Measurements from ENCODE around the gene TXNRD1. TPM values are rescaled to one million over a fixed set of nuclear protein-coding genes. Genes with fewer than 3 reads are reported as not detected.

Gene TXNRD1
- total and polyA plus RNA-seq, 4 donors: 23.6 to 70.8 (median 55.7) TPM

GRCh38 chr12:104348283-104348993 lies 132.9 kb downstream of the TXNRD1 start:
- peaks cover 6 to 49% (median 30%) of the 10 kb centered on the region in 4 donors for H3K36me3 ChIP-seq (ENCODE audit: control insufficient read depth in 4 of 4, insufficient read depth in 3 of 4, low read depth in 1 of 4, low read length in 3 of 4)
- WGBS: 97% methylated on average over 11 of the region's 11 CpGs
- no peaks in the 10 kb centered on the region for H3K27me3 ChIP-seq (ENCODE audit: control insufficient read depth in 4 of 4, insufficient read depth in 4 of 4, low read length in 3 of 4)
- TF ChIP-seq ZBTB33 (IDR thresholded peaks at IDR 0.05) (no peak), TAF1 (conservative IDR thresholded peaks at IDR 0.05) (no peak), HNF4A (conservative IDR thresholded peaks at IDR 0.05) (no peak), CTCF (IDR thresholded peaks at IDR 0.05; ENCODE audit: low read depth, low read length, missing input control) (no peak), HNF4G (IDR thresholded peaks at IDR 0.05) (no peak)
- no peaks in the 10 kb centered on the region for H3K9me3 ChIP-seq (ENCODE audit: control insufficient read depth in 4 of 4, low read length in 3 of 4)
- H3K27ac ChIP-seq (ENCODE audit: low read depth in 1 of 2, low read length in 2 of 2): no peak overlapping the region
- no peak overlapping the region for H3K9ac ChIP-seq (ENCODE audit: low read depth in 1 of 2, low read length in 2 of 2)
- H3K4me1 ChIP-seq (ENCODE audit: control insufficient read depth in 4 of 4, insufficient read depth in 4 of 4, low read length in 3 of 4): no peaks in the 10 kb centered on the region
- H3K4me3 ChIP-seq (ENCODE audit: low read depth in 1 of 3, low read length in 3 of 3): no peak overlapping the region
- no peak for DNase-seq (ENCODE audit: low spot score)

- H3K27ac ChIP-seq (ENCODE audit: low read depth in 1 of 2, low read length in 2 of 2): no peak overlapping the region
Measured at GRCh38 chr12:104348994-104349494, 133.5 kb downstream of the TXNRD1 start.

More at GRCh38 chr12:104348994-104349494, 133.5 kb downstream of the TXNRD1 start:
- no peaks in the 10 kb centered on the region for H3K9me3 ChIP-seq (ENCODE audit: control insufficient read depth in 4 of 4, low read length in 3 of 4)
- no peaks in the 10 kb centered on the region for H3K27me3 ChIP-seq (ENCODE audit: control insufficient read depth in 4 of 4, insufficient read depth in 4 of 4, low read length in 3 of 4)
- H3K4me1 ChIP-seq (ENCODE audit: control insufficient read depth in 4 of 4, insufficient read depth in 4 of 4, low read length in 3 of 4): no peaks in the 10 kb centered on the region
- WGBS: 99% methylated on average over 2 of the region's 2 CpGs
- H3K9ac ChIP-seq (ENCODE audit: low read depth in 1 of 2, low read length in 2 of 2): no peak overlapping the region
- H3K36me3 ChIP-seq (ENCODE audit: control insufficient read depth in 4 of 4, insufficient read depth in 3 of 4, low read depth in 1 of 4, low read length in 3 of 4): peaks cover 6 to 49% (median 30%) of the 10 kb centered on the region in 4 donors
- TF ChIP-seq GABPA (IDR thresholded peaks at IDR 0.05 in 1 of 2, conservative IDR thresholded peaks at IDR 0.05 in 1 of 2) (no peak), CTCF (IDR thresholded peaks at IDR 0.05; ENCODE audit: low read depth, low read length, missing input control) (no peak), RXRA (IDR thresholded peaks at IDR 0.05) (no peak), REST (IDR thresholded peaks at IDR 0.05) (no peak), YY1 (IDR thresholded peaks at IDR 0.05) (no peak), HNF4G (IDR thresholded peaks at IDR 0.05) (no peak), ZBTB33 (IDR thresholded peaks at IDR 0.05) (no peak), MAX (IDR thresholded peaks at IDR 0.05) (no peak), FOXA2 (IDR thresholded peaks at IDR 0.05) (no peak), NR2F2 (IDR thresholded peaks at IDR 0.05) (no peak)
- no peak overlapping the region for H3K4me3 ChIP-seq (ENCODE audit: low read depth in 1 of 3, low read length in 3 of 3)
- no peak for DNase-seq (ENCODE audit: low spot score)
